Caki2 (cell line): ENCODE results near the gene GNAO1. TPM values are rescaled to one million over a fixed set of nuclear protein-coding genes. Genes with fewer than 3 reads are reported as not detected.

ENCODE experiments used
- DNase-seq: peaks from one replicate; pipeline ENCODE4 v3.0.0-alpha.2; 2015; ENCODE audit warnings: low read depth
- in situ Hi-C: cut with HindIII; loops from 2 replicates; pipeline ENCODE4 v1.10.0; 2016; ENCODE audit warnings: low sequenced_read_pairs, low pct_unique_long_range_greater_than_20kb, mixed read lengths
- total RNA-seq: library from RNA; depleted of rRNA; stranded (reverse); fragments of >200 nt; shearing (Covaris generic); gene quantifications from 2 replicates; pipeline ENCODE4 v1.2.3, GENCODE V29; 2014; ENCODE audit warnings: low replicate concordance

The GNAO1 gene
- total RNA-seq, 1 experiment from 2014 or later: 4.1 TPM

DNA sequence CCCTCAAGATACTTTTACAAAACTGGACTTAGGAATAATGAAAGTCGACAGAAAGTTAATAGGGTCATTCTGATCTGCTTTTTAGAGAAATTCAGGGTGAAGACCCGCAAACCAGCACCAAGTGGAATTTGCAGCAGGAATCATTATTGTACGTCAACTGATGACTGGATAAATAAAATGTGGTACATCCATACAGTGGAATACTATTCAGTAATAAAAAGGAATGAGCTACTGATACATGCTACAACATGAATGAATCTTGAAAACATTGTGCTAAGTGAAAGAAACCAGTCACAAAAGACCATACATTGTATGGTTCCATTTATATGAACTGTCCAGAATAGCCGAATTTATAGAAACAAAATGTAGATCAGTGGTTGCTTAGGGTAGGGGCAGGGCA lies 83.1 kb downstream of the GNAO1 start:
- in situ Hi-C loops: no loop called here

GRCh38 chr16:56275076-56275475 lies 83.8 kb downstream of the GNAO1 start:
- no peak for DNase-seq
- in situ Hi-C loops: no loop called here

More for the DNA sequence above, 83.1 kb downstream of the GNAO1 start:
- DNase-seq: no peak

GRCh38 chr16:56275801-56276200 lies 84.5 kb downstream of the GNAO1 start:
- in situ Hi-C loops: no loop called here
- no peak for DNase-seq

GRCh38 chr16:56277075-56277474 lies 85.8 kb downstream of the GNAO1 start:
- DNase-seq: no peak
- in situ Hi-C loops: no loop called here

- no peak for DNase-seq
- in situ Hi-C loops: no loop called here
Observed at GRCh38 chr16:56278196-56278855, 87.0 kb downstream of the GNAO1 start.

DNA sequence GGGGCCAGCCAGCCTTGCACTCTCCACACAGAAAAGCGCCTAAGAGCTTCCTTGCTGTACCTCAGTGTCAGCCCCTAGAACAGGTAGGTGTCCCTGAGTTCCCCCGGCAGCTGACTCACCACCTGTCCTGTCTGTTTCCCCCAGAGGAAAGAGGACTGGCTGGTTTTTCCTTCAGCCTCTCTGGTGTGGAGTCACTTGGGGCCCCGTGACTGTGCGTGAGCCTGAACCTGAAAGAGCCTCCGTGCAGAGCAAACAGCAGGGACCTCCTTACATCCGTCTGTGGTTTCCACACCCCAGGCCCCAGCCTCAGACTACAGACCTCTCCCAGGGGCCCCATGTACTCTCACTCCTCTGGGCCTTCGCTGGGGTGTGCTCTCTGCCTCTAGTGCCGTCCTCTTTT lies 87.8 kb downstream of the GNAO1 start:
- in situ Hi-C loops: no loop called here
- DNase-seq: no peak

DNA sequence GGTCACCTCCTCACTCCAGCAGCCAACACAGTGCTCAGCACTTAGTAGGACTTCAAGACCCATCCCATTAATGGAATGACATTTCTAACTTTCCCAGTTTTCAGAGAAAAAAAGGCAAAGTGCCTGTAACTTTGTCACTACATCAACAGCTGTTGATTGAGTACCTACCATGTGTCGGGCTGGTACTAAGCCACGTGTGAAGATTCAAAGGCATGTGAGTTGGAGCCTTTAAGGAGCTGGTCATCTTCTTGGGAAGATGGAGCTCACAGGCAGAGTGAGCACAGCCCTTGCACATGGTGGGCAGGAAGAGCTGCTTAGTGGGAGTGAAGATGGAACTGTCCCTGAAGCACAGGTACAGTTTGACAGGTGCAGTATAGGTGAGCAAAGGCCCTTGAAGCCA lies 88.6 kb downstream of the GNAO1 start:
- DNase-seq: no peak
- in situ Hi-C loops: no loop called here

- no peak for DNase-seq
- in situ Hi-C loops: no loop called here
Observed at GRCh38 chr16:56281249-56281805, 90.0 kb downstream of the GNAO1 start.

DNA sequence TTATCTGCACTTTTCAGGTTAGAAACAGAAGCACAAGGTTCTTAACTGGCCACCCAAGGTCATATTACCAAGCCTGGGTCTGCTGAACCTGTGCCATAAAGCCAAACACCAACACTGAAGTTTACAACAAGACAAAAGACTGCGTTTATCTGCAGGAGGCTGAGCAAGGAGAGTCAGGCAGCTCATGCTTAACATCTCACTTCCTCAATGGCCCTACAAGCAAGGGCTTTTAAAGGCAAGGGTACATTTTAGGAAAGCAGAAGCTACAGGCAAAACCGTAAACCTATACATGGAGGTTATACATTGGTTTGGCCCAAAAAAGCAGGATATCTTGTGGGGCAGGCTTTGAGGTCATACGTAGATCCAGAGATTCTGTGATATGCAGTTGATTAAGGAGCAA lies 91.2 kb downstream of the GNAO1 start:
- no peak for DNase-seq
- in situ Hi-C loops: no loop called here

DNA sequence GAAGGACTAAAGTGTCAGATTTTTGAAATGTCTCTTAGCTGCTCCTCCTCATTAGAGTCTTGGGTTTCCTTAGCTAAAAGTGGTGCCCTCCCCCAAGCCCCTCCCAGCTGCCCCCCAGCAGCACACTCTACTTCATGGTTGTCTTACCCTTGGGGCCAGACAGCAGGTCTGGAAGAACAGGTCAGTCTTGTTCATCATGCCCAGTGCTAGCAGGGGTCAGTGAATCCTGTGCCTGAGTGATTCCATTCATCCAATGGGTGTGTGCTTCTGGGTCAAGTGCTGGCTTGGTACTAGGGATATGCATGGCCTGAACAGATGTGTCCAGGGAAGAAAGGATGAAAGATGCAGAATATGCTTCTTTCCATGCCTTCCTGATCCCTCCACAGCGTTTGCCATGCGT lies 93.2 kb downstream of the GNAO1 start:
- DNase-seq: no peak
- in situ Hi-C loops: no loop called here

- no peak for DNase-seq
- in situ Hi-C loops: no loop called here
Observed at GRCh38 chr16:56286809-56287208, 95.5 kb downstream of the GNAO1 start.

DNA sequence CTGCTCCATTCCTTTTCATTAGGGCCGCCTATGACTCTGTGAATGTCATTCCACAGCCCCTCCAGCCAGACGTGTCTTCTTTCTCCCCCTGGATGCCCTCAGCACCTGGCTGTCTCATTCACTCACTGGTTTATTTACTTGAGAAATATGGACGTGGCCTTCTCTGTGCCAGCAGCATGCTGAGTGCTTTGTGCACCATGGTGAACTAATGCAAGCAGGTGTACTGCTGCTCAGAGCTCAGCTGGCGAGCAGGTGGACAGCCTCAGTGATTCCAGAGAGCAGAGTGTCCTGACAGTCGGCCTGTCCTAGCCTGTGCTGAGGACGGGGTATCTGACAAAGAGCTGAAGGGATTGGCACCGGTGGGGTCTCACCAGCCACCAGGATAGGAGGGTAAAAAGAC lies 96.7 kb downstream of the GNAO1 start:
- no peak for DNase-seq
- in situ Hi-C loops: no loop called here

DNA sequence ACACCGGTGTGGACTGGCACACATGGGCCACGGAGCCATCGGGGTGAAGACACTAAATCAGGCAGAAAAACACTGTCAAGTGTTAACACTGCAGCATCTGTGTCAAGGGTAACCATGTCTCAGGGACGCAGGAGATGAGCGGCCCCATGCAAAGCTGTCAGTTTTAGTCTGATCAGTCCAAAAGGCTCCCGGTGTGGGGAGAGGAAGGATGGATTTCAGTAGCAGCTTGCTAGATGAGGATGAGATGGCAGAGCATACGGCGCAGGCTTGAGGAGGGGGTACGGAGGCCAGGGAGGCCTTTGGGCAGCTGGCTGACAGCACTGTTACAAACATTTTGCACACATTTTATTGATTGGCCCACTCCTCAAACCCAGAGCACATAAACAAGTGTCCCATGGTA lies 98.1 kb downstream of the GNAO1 start:
- DNase-seq: no peak
- in situ Hi-C loops: no loop called here

GRCh38 chr16:56289862-56290261 lies 98.6 kb downstream of the GNAO1 start:
- no peak for DNase-seq
- in situ Hi-C loops: no loop called here

DNA sequence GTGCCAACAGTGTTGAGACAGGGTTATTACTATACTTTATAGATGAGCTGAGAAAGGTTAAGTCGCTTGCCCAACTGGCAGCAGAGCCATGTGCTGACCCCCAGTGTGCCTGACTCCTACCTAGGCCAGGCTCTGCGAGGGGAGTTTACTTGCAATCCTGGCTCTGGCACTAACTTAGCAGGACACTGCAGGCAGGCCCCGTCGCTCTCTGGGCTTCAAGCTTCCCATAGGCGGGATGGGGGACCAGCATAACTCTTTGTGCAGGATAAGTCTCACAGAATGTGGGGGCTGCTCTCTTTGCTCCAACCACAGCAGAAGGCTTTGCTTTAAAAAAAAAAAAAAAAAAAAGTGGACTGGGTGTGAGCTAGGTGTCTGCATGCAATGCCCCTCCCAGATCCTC lies 102.7 kb downstream of the GNAO1 start:
- in situ Hi-C loops: no loop called here
- DNase-seq: no peak

GRCh38 chr16:56294579-56294978 lies 103.3 kb downstream of the GNAO1 start:
- in situ Hi-C loops: no loop called here
- DNase-seq: peak; percentile 27

DNA sequence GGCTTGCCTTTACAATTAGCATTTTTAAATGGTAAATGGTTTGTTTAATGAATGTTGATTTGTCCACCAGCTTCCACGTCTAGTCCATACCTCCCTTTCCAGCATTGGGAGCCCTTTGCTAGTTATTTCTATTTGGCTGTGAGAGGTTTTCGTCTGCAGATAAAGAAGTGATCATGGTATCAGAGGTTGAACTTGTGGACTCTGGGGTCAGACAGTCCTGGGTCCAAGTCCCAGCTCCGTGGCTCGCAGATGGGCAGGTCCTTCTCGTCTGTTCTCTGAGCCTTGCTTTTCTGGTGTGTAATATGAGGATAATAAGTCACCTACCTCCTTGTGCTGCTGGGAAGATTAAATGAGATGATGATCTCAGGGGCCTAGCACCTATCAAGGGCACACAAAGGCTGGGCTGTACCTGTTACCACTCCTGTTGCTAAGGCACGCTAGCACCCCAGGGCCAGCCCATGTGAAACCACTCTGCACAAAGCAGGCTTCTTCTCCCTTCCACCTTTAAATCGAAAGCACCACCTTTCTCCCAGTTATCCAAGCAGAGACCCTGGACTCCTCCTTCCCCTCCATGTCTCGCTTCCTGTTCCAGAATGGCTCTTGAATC lies 103.9 kb downstream of the GNAO1 start:
- in situ Hi-C loops: no loop called here
- no peak for DNase-seq

DNA sequence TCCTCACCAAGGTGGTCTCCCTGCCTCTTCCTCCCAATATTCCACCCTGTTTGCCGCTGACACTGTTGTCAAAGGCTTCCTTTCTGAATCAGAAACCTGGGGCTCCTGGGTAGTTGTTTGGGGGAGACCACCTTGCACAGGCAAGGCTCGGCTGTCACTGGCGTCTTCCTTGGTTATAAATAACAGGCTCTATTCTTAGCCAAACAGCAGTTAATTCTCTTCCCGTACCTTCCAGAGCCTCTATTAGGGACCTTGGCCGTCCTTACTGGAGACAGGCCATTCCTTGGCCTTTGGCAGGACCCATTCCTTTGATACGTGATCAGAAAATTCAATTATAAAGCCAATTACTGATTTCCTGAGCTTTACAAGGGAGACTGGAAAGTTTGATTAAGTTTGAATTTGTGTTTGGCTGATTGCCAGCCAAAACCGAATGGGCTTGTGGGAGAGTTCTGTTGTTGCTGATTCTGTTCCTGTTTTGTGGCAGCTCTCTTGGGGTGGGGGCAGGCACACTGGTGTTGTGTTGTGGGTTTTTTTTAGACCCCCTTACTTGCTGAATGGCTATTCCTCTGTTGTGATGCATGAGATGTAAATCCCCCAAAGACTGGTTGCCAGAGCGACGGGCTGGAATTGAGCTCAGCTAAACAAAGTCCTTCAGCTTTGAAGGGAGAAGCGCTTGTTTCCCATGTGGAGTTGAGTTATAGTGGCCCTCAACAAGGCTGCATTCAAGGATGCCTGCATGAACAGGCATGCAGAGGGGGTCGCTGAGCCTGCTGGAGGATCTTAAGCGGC lies 104.6 kb downstream of the GNAO1 start:
- in situ Hi-C loops: no loop called here
- DNase-seq: no peak

- in situ Hi-C loops: no loop called here
Observed at GRCh38 chr16:56297684-56298083, 106.4 kb downstream of the GNAO1 start.

More at GRCh38 chr16:56297684-56298083, 106.4 kb downstream of the GNAO1 start:
- DNase-seq: no peak
